SKM-1 (cell line): ENCODE results near the gene OTOA.
"Not testable (repeated sequence)": the region's sequence is repeated elsewhere in the genome, so short reads cannot be mapped to it uniquely, and the experiment has no call there.

Experiments used
- DNase-seq: peaks from one replicate; lab custom pipeline; 2025; ENCODE audit not compliant: unreplicated experiment; lab: John Stamatoyannopoulos, UW

OTOA gene

GRCh38 chr16:21663889-21664647 lies at the start of gene OTOA:
TSS of gene OTOA (plus strand) at chr16:21663968. CDS start at chr16:21678515, 14,547 bp downstream.
- no peak for DNase-seq

GRCh38 chr16:21614896-21615295 lies 48.9 kb upstream of the OTOA start:
- no peak for DNase-seq

GRCh38 chr16:21617607-21618006 lies 46.2 kb upstream of the OTOA start:
- DNase-seq = no peak

GRCh38 chr16:21618281-21618680 lies 45.5 kb upstream of the OTOA start:
- DNase-seq = no peak

- no peak for DNase-seq
Observed at GRCh38 chr16:21619765-21620425, 43.9 kb upstream of the OTOA start.

- DNase-seq = no peak
Observed at GRCh38 chr16:21620592-21620991, 43.2 kb upstream of the OTOA start.

- no peak for DNase-seq
Observed at GRCh38 chr16:21622545-21622944, 41.2 kb upstream of the OTOA start.

- no peak for DNase-seq
Observed at GRCh38 chr16:21625026-21625425, 38.7 kb upstream of the OTOA start.

- DNase-seq = no peak
Observed at GRCh38 chr16:21626659-21627277, 37.0 kb upstream of the OTOA start.

- DNase-seq = no peak
Observed at GRCh38 chr16:21628121-21628726, 35.5 kb upstream of the OTOA start.

GRCh38 chr16:21628772-21629171 lies 35.0 kb upstream of the OTOA start:
- DNase-seq = no peak

GRCh38 chr16:21629616-21630539 lies 33.9 kb upstream of the OTOA start:
- DNase-seq = not testable (repeated sequence)

GRCh38 chr16:21630866-21631265 lies 32.9 kb upstream of the OTOA start:
- DNase-seq = not testable (repeated sequence)

GRCh38 chr16:21631376-21631775 lies 32.4 kb upstream of the OTOA start:
- not testable (repeated sequence) for DNase-seq

GRCh38 chr16:21631951-21632575 lies 31.7 kb upstream of the OTOA start:
- DNase-seq = not testable (repeated sequence)

GRCh38 chr16:21634216-21634615 lies 29.6 kb upstream of the OTOA start:
- no peak for DNase-seq

GRCh38 chr16:21635694-21636093 lies 28.1 kb upstream of the OTOA start:
- DNase-seq = not testable (repeated sequence)

GRCh38 chr16:21637032-21637968 lies 26.5 kb upstream of the OTOA start:
- no peak for DNase-seq

GRCh38 chr16:21638573-21638975 lies 25.2 kb upstream of the OTOA start:
- no peak for DNase-seq
